IPS DF 19.7 (cell line): ENCODE results near the gene C15orf62.

ENCODE experiments used
- DNase-seq: peaks from one replicate; pipeline ENCODE4 v3.0.0-alpha.2; 2013; ENCODE audit warnings: low read depth, low spot score

C15orf62 gene

GRCh38 chr15:40769274-40770146 is at the start of gene C15orf62:
Gene C15orf62, plus strand, starts transcription at chr15:40769980. Its CDS starts 516 bp downstream, at chr15:40770496.
- DNase-seq, result no peak

- DNase-seq, result no peak
Observed at GRCh38 chr15:40721701-40722100, 48.1 kb upstream of the C15orf62 start.

- no peak for DNase-seq
Observed at GRCh38 chr15:40722354-40722753, 47.4 kb upstream of the C15orf62 start.

GRCh38 chr15:40722934-40723333 is 46.8 kb upstream of the C15orf62 start:
- DNase-seq, result no peak

GRCh38 chr15:40723919-40724318 is 45.9 kb upstream of the C15orf62 start:
- no peak for DNase-seq

- no peak for DNase-seq
Observed at GRCh38 chr15:40731034-40731433, 38.7 kb upstream of the C15orf62 start.

GRCh38 chr15:40736575-40736974 is 33.2 kb upstream of the C15orf62 start:
- DNase-seq, result no peak

GRCh38 chr15:40737048-40737447 is 32.7 kb upstream of the C15orf62 start:
- DNase-seq, result no peak

GRCh38 chr15:40739047-40739446 is 30.7 kb upstream of the C15orf62 start:
- DNase-seq, result peak; percentile 68

- no peak for DNase-seq
Observed at GRCh38 chr15:40739854-40740253, 29.9 kb upstream of the C15orf62 start.

- DNase-seq, result no peak
Observed at GRCh38 chr15:40743485-40743901, 26.3 kb upstream of the C15orf62 start.

GRCh38 chr15:40743921-40744814 is 25.6 kb upstream of the C15orf62 start:
- DNase-seq, result no peak

GRCh38 chr15:40744815-40745152 is 25.0 kb upstream of the C15orf62 start:
- no peak for DNase-seq

GRCh38 chr15:40746916-40747418 is 22.8 kb upstream of the C15orf62 start:
- no peak for DNase-seq

- DNase-seq, result no peak
Observed at GRCh38 chr15:40747685-40748631, 21.8 kb upstream of the C15orf62 start.

- no peak for DNase-seq
Observed at GRCh38 chr15:40749151-40749630, 20.6 kb upstream of the C15orf62 start.

GRCh38 chr15:40750885-40751284 is 18.9 kb upstream of the C15orf62 start:
- no peak for DNase-seq

GRCh38 chr15:40751745-40752144 is 18.0 kb upstream of the C15orf62 start:
- no peak for DNase-seq

GRCh38 chr15:40754574-40754882 is 15.3 kb upstream of the C15orf62 start:
- DNase-seq, result no peak

GRCh38 chr15:40754883-40755811 is 14.6 kb upstream of the C15orf62 start, which contains the start of gene RMDN3:
Gene RMDN3, minus strand, starts transcription at chr15:40755254. Its CDS starts 471 bp downstream, at chr15:40754783.
- DNase-seq, result no peak
